ENCODE results near the gene WNT7B.

The WNT7B gene

GRCh38 chr22:45975164-45976161, 1.5 kb downstream of the WNT7B start:
- Histone ChIP-seq H3K9me2 (replicated peaks; ENCODE audit: insufficient read depth, low read length) (no peaks in the 10 kb centered on the region), H3K4me3 (ENCODE audit: low read length) (no peak overlapping the region), H3F3A (ENCODE audit: insufficient read depth, low read length) (no peaks in the 10 kb centered on the region), H4K20me1 (ENCODE audit: insufficient read depth, low read length) (no peaks in the 10 kb centered on the region), H3K27ac (ENCODE audit: low read length) (no peak overlapping the region), H3K9me3 (replicated peaks; ENCODE audit: insufficient read depth, low read length) (no peaks in the 10 kb centered on the region), H3K36me3 (replicated peaks; ENCODE audit: insufficient read depth, low read length) (no peaks in the 10 kb centered on the region), H3K4me1 (ENCODE audit: low read length) (0 out of 2 replicates have a peak, but pooled peaks cover 4% of the 10 kb centered on the region), H3K79me2 (ENCODE audit: low read length) (no peaks in the 10 kb centered on the region), H3K4me2 (ENCODE audit: low read depth, low read length) (no peak overlapping the region), H3K9ac (ENCODE audit: low read length) (no peak overlapping the region), H3K27me3 (replicated peaks; ENCODE audit: insufficient read depth, low read length) (peaks cover 64% of the 10 kb centered on the region), H2AFZ (ENCODE audit: low read length) (no peak overlapping the region)
- no peak for DNase-seq
- TF ChIP-seq, protein P1, sequence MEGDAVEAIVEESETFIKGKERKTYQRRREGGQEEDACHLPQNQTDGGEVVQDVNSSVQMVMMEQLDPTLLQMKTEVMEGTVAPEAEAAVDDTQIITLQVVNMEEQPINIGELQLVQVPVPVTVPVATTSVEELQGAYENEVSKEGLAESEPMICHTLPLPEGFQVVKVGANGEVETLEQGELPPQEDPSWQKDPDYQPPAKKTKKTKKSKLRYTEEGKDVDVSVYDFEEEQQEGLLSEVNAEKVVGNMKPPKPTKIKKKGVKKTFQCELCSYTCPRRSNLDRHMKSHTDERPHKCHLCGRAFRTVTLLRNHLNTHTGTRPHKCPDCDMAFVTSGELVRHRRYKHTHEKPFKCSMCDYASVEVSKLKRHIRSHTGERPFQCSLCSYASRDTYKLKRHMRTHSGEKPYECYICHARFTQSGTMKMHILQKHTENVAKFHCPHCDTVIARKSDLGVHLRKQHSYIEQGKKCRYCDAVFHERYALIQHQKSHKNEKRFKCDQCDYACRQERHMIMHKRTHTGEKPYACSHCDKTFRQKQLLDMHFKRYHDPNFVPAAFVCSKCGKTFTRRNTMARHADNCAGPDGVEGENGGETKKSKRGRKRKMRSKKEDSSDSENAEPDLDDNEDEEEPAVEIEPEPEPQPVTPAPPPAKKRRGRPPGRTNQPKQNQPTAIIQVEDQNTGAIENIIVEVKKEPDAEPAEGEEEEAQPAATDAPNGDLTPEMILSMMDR (IDR thresholded peaks at IDR 0.05; ENCODE audit: low read length) = no peak
- TF ChIP-seq EZH2phosphoT487 (IDR thresholded peaks at IDR 0.05; ENCODE audit: low read length) (no peak), EZH2 (optimal IDR thresholded peaks at IDR 0.05; ENCODE audit: low read depth, low read length) (no peak)

DNA sequence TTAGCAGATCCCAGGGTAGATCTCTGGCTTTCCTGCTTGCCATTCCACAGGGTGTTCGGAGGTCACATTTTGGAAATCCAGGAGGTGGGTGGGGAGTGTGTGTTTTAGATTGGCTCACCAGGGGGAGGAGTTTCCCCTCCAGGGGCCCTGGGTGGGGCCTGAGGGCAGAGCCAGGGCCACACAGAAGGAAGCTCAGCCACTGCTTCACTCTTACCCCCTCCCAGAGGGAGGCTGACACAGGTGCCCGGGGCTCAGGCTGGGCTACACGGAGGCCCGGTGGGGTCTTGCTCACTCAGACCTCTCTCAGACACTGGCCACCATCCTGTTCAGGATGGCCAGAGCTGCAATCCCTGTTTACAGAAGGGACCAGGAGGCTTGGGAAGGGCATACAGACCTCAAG, 2.5 kb downstream of the WNT7B start:
- no peaks in the 10 kb centered on the region for H3K79me2 ChIP-seq (ENCODE audit: low read length)

GRCh38 chr22:45972889-45973253, 4.1 kb downstream of the WNT7B start:
- H3K27ac ChIP-seq (ENCODE audit: low read length) = no peak overlapping the region
- H3K4me3 ChIP-seq (ENCODE audit: low read length) = no peak overlapping the region
- no peak overlapping the region for H3K9ac ChIP-seq (ENCODE audit: low read length)
- H3K4me2 ChIP-seq (ENCODE audit: low read depth, low read length) = no peak overlapping the region
- H3K36me3 ChIP-seq (replicated peaks; ENCODE audit: insufficient read depth, low read length) = no peaks in the 10 kb centered on the region
- no peak overlapping the region for H2AFZ ChIP-seq (ENCODE audit: low read length)
- no peaks in the 10 kb centered on the region for H3F3A ChIP-seq (ENCODE audit: insufficient read depth, low read length)
- H3K79me2 ChIP-seq (ENCODE audit: low read length) = no peaks in the 10 kb centered on the region
- H3K27me3 ChIP-seq (replicated peaks; ENCODE audit: insufficient read depth, low read length) = peaks cover 84% of the 10 kb centered on the region
- H4K20me1 ChIP-seq (ENCODE audit: insufficient read depth, low read length) = no peaks in the 10 kb centered on the region
- DNase-seq = no peak
- H3K9me2 ChIP-seq (replicated peaks; ENCODE audit: insufficient read depth, low read length) = no peaks in the 10 kb centered on the region
- no peaks in the 10 kb centered on the region for H3K9me3 ChIP-seq (replicated peaks; ENCODE audit: insufficient read depth, low read length)
- TF ChIP-seq EZH2 (optimal IDR thresholded peaks at IDR 0.05; ENCODE audit: low read depth, low read length) (no peak), EZH2phosphoT487 (IDR thresholded peaks at IDR 0.05; ENCODE audit: low read length) (no peak)
- TF ChIP-seq, protein P1 (IDR thresholded peaks at IDR 0.05; ENCODE audit: low read length) = no peak
- no peaks in the 10 kb centered on the region for H3K4me1 ChIP-seq (ENCODE audit: low read length)

More for the DNA sequence above, 2.5 kb downstream of the WNT7B start:
- Histone ChIP-seq H3K27me3 (replicated peaks; ENCODE audit: insufficient read depth, low read length) (peaks cover 74% of the 10 kb centered on the region), H3K27ac (ENCODE audit: low read length) (no peak overlapping the region), H3F3A (ENCODE audit: insufficient read depth, low read length) (no peaks in the 10 kb centered on the region), H3K9me2 (replicated peaks; ENCODE audit: insufficient read depth, low read length) (no peaks in the 10 kb centered on the region), H2AFZ (ENCODE audit: low read length) (no peak overlapping the region), H3K4me1 (ENCODE audit: low read length) (0 out of 2 replicates have a peak, but pooled peaks cover 4% of the 10 kb centered on the region), H3K4me3 (ENCODE audit: low read length) (no peak overlapping the region), H3K4me2 (ENCODE audit: low read depth, low read length) (no peak overlapping the region), H3K9me3 (replicated peaks; ENCODE audit: insufficient read depth, low read length) (no peaks in the 10 kb centered on the region), H3K36me3 (replicated peaks; ENCODE audit: insufficient read depth, low read length) (no peaks in the 10 kb centered on the region), H4K20me1 (ENCODE audit: insufficient read depth, low read length) (no peaks in the 10 kb centered on the region), H3K9ac (ENCODE audit: low read length) (no peak overlapping the region)
- DNase-seq = no peak
- TF ChIP-seq EZH2phosphoT487 (IDR thresholded peaks at IDR 0.05; ENCODE audit: low read length) (no peak), EZH2 (optimal IDR thresholded peaks at IDR 0.05; ENCODE audit: low read depth, low read length) (no peak)
- TF ChIP-seq, protein P1 (IDR thresholded peaks at IDR 0.05; ENCODE audit: low read length) = no peak

Measured in MM.1S (cell line).